ENCODE data around the gene FOXO1.

FOXO1 gene

GRCh38 chr13:40572961-40573360 is 93.5 kb downstream of the FOXO1 start:
- DNase-seq (ENCODE audit: low read depth), result no peak
- H3K4me3 ChIP-seq (replicated peaks; ENCODE audit: low read depth, low read length), result no peak overlapping the region
- no peak for TF ChIP-seq CTCF (IDR thresholded peaks at IDR 0.05; ENCODE audit: low read length, missing control alignments)

GRCh38 chr13:40571338-40571963 is 95.0 kb downstream of the FOXO1 start:
- H3K4me3 ChIP-seq (replicated peaks; ENCODE audit: low read depth, low read length), result no peak overlapping the region
- no peak for DNase-seq (ENCODE audit: low read depth)
- TF ChIP-seq CTCF (IDR thresholded peaks at IDR 0.05; ENCODE audit: low read length, missing control alignments), result no peak

- no peak for TF ChIP-seq CTCF (IDR thresholded peaks at IDR 0.05; ENCODE audit: low read length, missing control alignments)
- no peak for DNase-seq (ENCODE audit: low read depth)
These were observed 95.5 kb downstream of the FOXO1 start for GRCh38 chr13:40570930-40571329.

GRCh38 chr13:40569024-40569350 is 97.5 kb downstream of the FOXO1 start:
- DNase-seq (ENCODE audit: low read depth), result peak; percentile 45
- TF ChIP-seq CTCF (IDR thresholded peaks at IDR 0.05; ENCODE audit: low read length, missing control alignments), result no peak
- no peak overlapping the region for H3K4me3 ChIP-seq (replicated peaks; ENCODE audit: low read depth, low read length)

More at GRCh38 chr13:40570930-40571329, 95.5 kb downstream of the FOXO1 start:
- no peak overlapping the region for H3K4me3 ChIP-seq (replicated peaks; ENCODE audit: low read depth, low read length)

- no peak for TF ChIP-seq CTCF (IDR thresholded peaks at IDR 0.05; ENCODE audit: low read length, missing control alignments)
These were observed 98.0 kb downstream of the FOXO1 start for GRCh38 chr13:40568246-40569023.

GRCh38 chr13:40566811-40567210 is 99.6 kb downstream of the FOXO1 start:
- no peak for TF ChIP-seq CTCF (IDR thresholded peaks at IDR 0.05; ENCODE audit: low read length, missing control alignments)
- DNase-seq (ENCODE audit: low read depth), result no peak
- no peak overlapping the region for H3K4me3 ChIP-seq (replicated peaks; ENCODE audit: low read depth, low read length)

More at GRCh38 chr13:40568246-40569023, 98.0 kb downstream of the FOXO1 start:
- no peak overlapping the region for H3K4me3 ChIP-seq (replicated peaks; ENCODE audit: low read depth, low read length)
- DNase-seq (ENCODE audit: low read depth), result no peak
